Keratinocyte (primary cell): Measurements from ENCODE around the gene WFDC10A. TPM values are rescaled to one million over a fixed set of nuclear protein-coding genes. Genes with fewer than 3 reads are reported as not detected.

ENCODE experiments used
- DNase-seq: peaks from one replicate; pipeline ENCODE4 v3.0.0-alpha.2; 2011; ENCODE audit warnings: low read depth, missing footprints, low spot score
- FAIRE-seq: peaks from 2 replicates; lab custom pipeline; 2011; peaks lifted over from hg19 to GRCh38; lab: Jason Lieb, UNC
- H2AFZ ChIP-seq: 2 replicates; pipeline ENCODE4 v1.6.0; 2012; ENCODE audit warnings: low read length, control low read depth, inconsistent platforms; ENCODE audit not compliant: control insufficient read depth
- H3K27ac ChIP-seq: 2 replicates; pipeline ENCODE4 v1.5.1; 2011; ENCODE audit warnings: low read length; ENCODE audit not compliant: control insufficient read depth, insufficient read depth
- H3K27me3 ChIP-seq: 3 replicates; pipeline ENCODE4 v1.6.0; 2011; ENCODE audit warnings: low read length; ENCODE audit not compliant: control insufficient read depth, insufficient read depth; ENCODE audit errors: extremely low read depth
- H3K36me3 ChIP-seq, 2 experiments: 2 replicates in 1 of 2; 3 replicates in 1 of 2; pipeline ENCODE4 v1.5.1; 2011; ENCODE audit warnings: low read length in 2 of 2, mild to moderate bottlenecking in 1 of 2; ENCODE audit not compliant: control insufficient read depth in 2 of 2, insufficient read depth in 2 of 2; ENCODE audit errors: extremely low read depth in 1 of 2
- H3K4me1 ChIP-seq: 3 replicates; pipeline ENCODE4 v1.5.1; 2011; ENCODE audit warnings: low read length; ENCODE audit not compliant: control insufficient read depth, insufficient read depth; ENCODE audit errors: extremely low read depth
- H3K4me2 ChIP-seq: 3 replicates; pipeline ENCODE4 v1.6.0; 2011; ENCODE audit warnings: low read depth, low read length; ENCODE audit not compliant: control insufficient read depth, insufficient read depth; ENCODE audit errors: extremely low read depth
- H3K4me3 ChIP-seq, 3 experiments: fragments of 200-600 bp in 1 of 3; sonication (generic) in 1 of 3; 2 replicates in 2 of 3; 3 replicates in 1 of 3; pipeline ENCODE4 v1.5.1; 2011 to 2016; ENCODE audit warnings: low read length in 3 of 3, mild to moderate bottlenecking in 3 of 3, control low read depth in 2 of 3, inconsistent platforms in 1 of 3, low read depth in 1 of 3, mixed read lengths in 1 of 3, mixed run types in 1 of 3, moderate library complexity in 1 of 3; ENCODE audit not compliant: control insufficient read depth in 2 of 3, insufficient read depth in 2 of 3; ENCODE audit errors: extremely low read depth in 1 of 3
- H3K79me2 ChIP-seq: 2 replicates; pipeline ENCODE4 v1.6.0; 2012; ENCODE audit warnings: low read length; ENCODE audit not compliant: control insufficient read depth, insufficient read depth
- H3K9ac ChIP-seq: 3 replicates; pipeline ENCODE4 v1.6.0; 2011; ENCODE audit warnings: low read length; ENCODE audit not compliant: control insufficient read depth, insufficient read depth; ENCODE audit errors: extremely low read depth
- H3K9me1 ChIP-seq: 3 replicates; pipeline ENCODE4 v1.6.0; 2011; ENCODE audit warnings: low read length; ENCODE audit not compliant: control insufficient read depth, insufficient read depth; ENCODE audit errors: extremely low read depth
- H3K9me3 ChIP-seq: 2 replicates; pipeline ENCODE4 v1.5.1; 2012; ENCODE audit warnings: low read depth, low read length; ENCODE audit not compliant: control insufficient read depth
- H4K20me1 ChIP-seq: 3 replicates; pipeline ENCODE4 v1.6.0; 2011; ENCODE audit warnings: low read length; ENCODE audit not compliant: control insufficient read depth, insufficient read depth; ENCODE audit errors: extremely low read depth
- CTCF ChIP-seq, 3 experiments: IDR thresholded peaks in 1 of 3; conservative IDR thresholded peaks in 1 of 3; optimal IDR thresholded peaks in 1 of 3; 2 replicates in 2 of 3; 3 replicates in 1 of 3; pipeline versions ENCODE3 to v1.5.1; 2011; ENCODE audit warnings: low read length in 3 of 3, mild to moderate bottlenecking in 3 of 3, moderate library complexity in 2 of 3, control low read depth in 1 of 3, inconsistent platforms in 1 of 3; ENCODE audit not compliant: insufficient read depth in 2 of 3; ENCODE audit errors: extremely low read depth in 1 of 3
- EZH2 ChIP-seq: IDR thresholded peaks from one replicate; pipeline ENCODE4 v1.6.1; 2012; ENCODE audit warnings: inconsistent platforms, mild to moderate bottlenecking, low read length, moderate library complexity
- dilution Hi-C: fragments of 300-500 bp; cut with MboI; formaldehyde crosslinking; loops from one replicate; pipeline ENCODE4 v1.7.0; 2020; ENCODE audit warnings: low sequenced_read_pairs; ENCODE audit not compliant: extremely low pct_ligation_motif_present
- polyA minus RNA-seq, 3 experiments: library from RNA; depleted of rRNA, polyadenylated mRNA; stranded (reverse); fragments of >200 nt; gene quantifications; 1 replicate in 1 of 3; 2 replicates in 1 of 3; 3 replicates in 1 of 3; pipeline ENCODE4 v1.2.3, GENCODE V29; 2011
- polyA plus RNA-seq, 5 experiments: library from polyadenylated mRNA; depleted of rRNA in 3 of 5; stranded (reverse) in 3 of 5; stranded (forward) in 1 of 5; unstranded in 1 of 5; fragments of >200 nt; gene quantifications; 1 replicate in 1 of 5; 2 replicates in 3 of 5; 3 replicates in 1 of 5; pipeline versions ENCODE4 v1.2.1 to v1.2.3, GENCODE V29; 2011 to 2012; ENCODE audit warnings: missing spikeins in 2 of 5, low read depth in 1 of 5, low replicate concordance in 1 of 5

Gene WFDC10A
- polyA plus RNA-seq (not detected in 3 replicates), polyA minus RNA-seq (not detected in 3 replicates)
- polyA plus RNA-seq (2011; ENCODE audit: low read depth): not detected
- not detected in 2 replicates for polyA plus RNA-seq (2011; cell fraction: cytosol; rRNA removed)
- not detected in 2 replicates for polyA plus RNA-seq (2011; cell fraction: nucleus; rRNA removed)
- polyA plus RNA-seq (2012; ENCODE audit: low replicate concordance): not detected in 2 replicates
- polyA minus RNA-seq (2011; cell fraction: cytosol; rRNA and poly(A)+ RNA removed): not detected
- not detected in 2 replicates for polyA minus RNA-seq (2011; cell fraction: nucleus; rRNA and poly(A)+ RNA removed)

GRCh38 chr20:45629496-45630100 is at the start of gene WFDC10A:
WFDC10A (plus strand) TSS chr20:45629739; CDS start chr20:45629814, 75 bp downstream.
- H3K4me2 ChIP-seq: peak within 1 kb of the TSS; percentile 2
- H3K36me3 ChIP-seq: no peaks in the 10 kb centered on the region
- no peaks in the 10 kb centered on the region for H3K79me2 ChIP-seq
- TF ChIP-seq EZH2: no peak
- peak; percentile 86 to 97 (median 88) for TF ChIP-seq CTCF (optimal IDR thresholded peaks at IDR 0.05 in 1 of 3, IDR thresholded peaks at IDR 0.05 in 1 of 3, conservative IDR thresholded peaks at IDR 0.05 in 1 of 3; ENCODE audit: extremely low read depth in 1 of 3, insufficient read depth in 2 of 3, low read length in 3 of 3)
- H3K27me3 ChIP-seq: peaks cover 6% of the 10 kb centered on the region
- no peaks in the 10 kb centered on the region for H3K9me1 ChIP-seq
- H3K4me1 ChIP-seq: no peaks in the 10 kb centered on the region
- H3K9me3 ChIP-seq: no peaks in the 10 kb centered on the region
- peak; percentile 73 for FAIRE-seq
- no peak within 1 kb of the TSS for H3K9ac ChIP-seq
- H3K27ac ChIP-seq: no peak within 1 kb of the TSS
- no peak within 1 kb of the TSS for H3K4me3 ChIP-seq
- peak; percentile 28 for DNase-seq
- no peak within 1 kb of the TSS for H2AFZ ChIP-seq
- H4K20me1 ChIP-seq: no peaks in the 10 kb centered on the region
- dilution Hi-C loops: no loop called here

- H2AFZ ChIP-seq: no peak overlapping the region
- no peaks in the 10 kb centered on the region for H3K79me2 ChIP-seq
- H3K27ac ChIP-seq: no peak overlapping the region
- FAIRE-seq (no peak), DNase-seq (no peak)
- H3K36me3 ChIP-seq: no peaks in the 10 kb centered on the region
- H3K4me1 ChIP-seq: no peaks in the 10 kb centered on the region
- no peaks in the 10 kb centered on the region for H3K9me3 ChIP-seq
- H3K4me3 ChIP-seq: no peak overlapping the region
- H3K9ac ChIP-seq: no peak overlapping the region
- dilution Hi-C loops: no loop called here
- H3K27me3 ChIP-seq: no peaks in the 10 kb centered on the region
- no peaks in the 10 kb centered on the region for H3K9me1 ChIP-seq
- no peak overlapping the region for H3K4me2 ChIP-seq
- no peaks in the 10 kb centered on the region for H4K20me1 ChIP-seq
- TF ChIP-seq EZH2 (no peak), CTCF (optimal IDR thresholded peaks at IDR 0.05 in 1 of 3, IDR thresholded peaks at IDR 0.05 in 1 of 3, conservative IDR thresholded peaks at IDR 0.05 in 1 of 3; ENCODE audit: extremely low read depth in 1 of 3, insufficient read depth in 2 of 3, low read length in 3 of 3) (no peak)
Measured at GRCh38 chr20:45581702-45582101, 47.8 kb upstream of the WFDC10A start.
